HG02884 (cell line): ENCODE data around the gene UCK1.

ENCODE experiments used
- ATAC-seq: cut with Tn5 transposase; IDR thresholded peaks from one replicate; pipeline ENCODE4 v1.9.1; 2021; ENCODE audit warnings: mild to moderate bottlenecking, moderate library complexity; ENCODE audit not compliant: unreplicated experiment

UCK1 gene

GRCh38 chr9:131530920-131531832, at the start of gene UCK1:
Gene UCK1, minus strand, starts transcription at chr9:131531263. Its CDS starts 89 bp downstream, at chr9:131531174.
- peak; percentile 76 for ATAC-seq

GRCh38 chr9:131580358-131580757, 49.3 kb upstream of the UCK1 start:
- ATAC-seq = no peak

- no peak for ATAC-seq
These were observed 48.7 kb upstream of the UCK1 start for GRCh38 chr9:131579789-131580211.

GRCh38 chr9:131578731-131579504, 47.9 kb upstream of the UCK1 start:
- ATAC-seq = peak; percentile 48

- no peak for ATAC-seq
These were observed 47.0 kb upstream of the UCK1 start for GRCh38 chr9:131578021-131578420.

- no peak for ATAC-seq
These were observed 46.2 kb upstream of the UCK1 start for GRCh38 chr9:131577005-131578000.

- ATAC-seq = no peak
These were observed 45.1 kb upstream of the UCK1 start for GRCh38 chr9:131575946-131576853.

GRCh38 chr9:131574730-131575640, 43.9 kb upstream of the UCK1 start:
- ATAC-seq = no peak

- no peak for ATAC-seq
These were observed 36.8 kb upstream of the UCK1 start for GRCh38 chr9:131567910-131568309.

GRCh38 chr9:131566158-131566557, 35.1 kb upstream of the UCK1 start:
- no peak for ATAC-seq

GRCh38 chr9:131565369-131565768, 34.3 kb upstream of the UCK1 start:
- no peak for ATAC-seq

- ATAC-seq = no peak
These were observed 31.2 kb upstream of the UCK1 start for GRCh38 chr9:131562032-131562959.

- no peak for ATAC-seq
These were observed 28.4 kb upstream of the UCK1 start for GRCh38 chr9:131559421-131560000.

GRCh38 chr9:131557855-131558548, 26.9 kb upstream of the UCK1 start:
- ATAC-seq = no peak

- ATAC-seq = no peak
These were observed 25.0 kb upstream of the UCK1 start for GRCh38 chr9:131555841-131556673.
